ENCODE measurements around the gene MAMLD1.

Gene MAMLD1

GRCh38 chrX:150531467-150531866 lies 168.3 kb downstream of the MAMLD1 start:
- no peak for DNase-seq (ENCODE audit: low read depth in 2 of 2)

- DNase-seq (ENCODE audit: low read depth in 2 of 2): no peak
Measured at GRCh38 chrX:150533863-150534262, 170.7 kb downstream of the MAMLD1 start.

- DNase-seq (ENCODE audit: low read depth in 2 of 2): no peak
Measured at GRCh38 chrX:150536455-150537116, 173.5 kb downstream of the MAMLD1 start.

GRCh38 chrX:150537851-150538250 lies 174.7 kb downstream of the MAMLD1 start:
- no peak for DNase-seq (ENCODE audit: low read depth in 2 of 2)

GRCh38 chrX:150540965-150541364 lies 177.8 kb downstream of the MAMLD1 start:
- DNase-seq (ENCODE audit: low read depth in 2 of 2): no peak

- no peak for DNase-seq (ENCODE audit: low read depth in 2 of 2)
Measured at GRCh38 chrX:150542846-150543229, 179.7 kb downstream of the MAMLD1 start.

GRCh38 chrX:150543230-150544155 lies 180.4 kb downstream of the MAMLD1 start:
- DNase-seq (ENCODE audit: low read depth in 2 of 2): no peak

- DNase-seq (ENCODE audit: low read depth in 2 of 2): no peak
Measured at GRCh38 chrX:150544222-150544787, 181.2 kb downstream of the MAMLD1 start.

- DNase-seq (ENCODE audit: low read depth in 2 of 2): no peak
Measured at GRCh38 chrX:150544835-150545770, 182.0 kb downstream of the MAMLD1 start.

- DNase-seq (ENCODE audit: low read depth in 2 of 2): no peak
Measured at GRCh38 chrX:150546711-150547153, 183.6 kb downstream of the MAMLD1 start.

- DNase-seq (ENCODE audit: low read depth in 2 of 2): no peak
Measured at GRCh38 chrX:150547375-150548115, 184.4 kb downstream of the MAMLD1 start.

GRCh38 chrX:150548251-150548650 lies 185.1 kb downstream of the MAMLD1 start:
- no peak for DNase-seq (ENCODE audit: low read depth in 2 of 2)

GRCh38 chrX:150548684-150549083 lies 185.6 kb downstream of the MAMLD1 start:
- no peak for DNase-seq (ENCODE audit: low read depth in 2 of 2)

- no peak for DNase-seq (ENCODE audit: low read depth in 2 of 2)
Measured at GRCh38 chrX:150551963-150552362, 188.8 kb downstream of the MAMLD1 start.

GRCh38 chrX:150558424-150558823 lies 195.3 kb downstream of the MAMLD1 start:
- no peak for DNase-seq (ENCODE audit: low read depth in 2 of 2)
